ENCODE results near the gene EEFSEC.

Gene EEFSEC

DNA sequence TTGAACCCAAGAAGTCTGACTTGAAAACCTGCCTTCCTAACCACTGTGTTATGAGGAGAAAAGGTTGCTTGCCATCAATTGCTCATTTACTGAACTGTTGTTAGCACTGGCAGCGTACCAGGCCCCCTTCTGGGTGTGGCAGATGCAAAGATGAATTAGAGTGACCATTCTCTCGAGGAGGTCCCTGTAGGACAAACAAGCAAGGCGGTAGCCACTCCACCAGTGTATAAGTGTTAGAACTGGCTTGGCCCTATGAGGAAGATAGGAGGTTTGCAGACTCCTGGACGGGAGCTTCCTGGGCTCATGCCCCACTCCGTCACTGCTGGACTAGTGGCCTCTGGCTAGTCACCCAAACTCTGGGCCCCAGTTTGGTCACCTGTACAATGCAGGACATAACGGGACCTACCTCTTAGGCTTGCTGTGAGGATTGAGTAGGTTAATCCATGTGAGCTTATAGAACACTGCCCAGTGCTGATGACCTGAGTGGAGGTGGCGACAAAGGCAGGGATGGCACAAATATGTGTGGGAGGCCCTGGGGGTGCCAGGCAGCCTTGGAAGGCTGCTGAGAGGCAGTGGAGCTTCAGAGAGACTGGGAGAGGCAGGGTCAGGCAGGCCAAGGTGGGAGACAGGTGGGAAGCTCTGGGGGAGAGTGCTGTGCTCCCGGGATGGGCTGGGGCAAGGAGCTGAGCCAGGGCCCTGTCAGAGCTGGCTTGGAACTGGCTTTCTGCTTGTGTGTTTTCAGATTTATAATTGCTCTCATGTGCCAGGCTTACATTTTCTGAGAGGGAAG is 167.5 kb downstream of the EEFSEC start:
- DNase-seq = no peak

DNA sequence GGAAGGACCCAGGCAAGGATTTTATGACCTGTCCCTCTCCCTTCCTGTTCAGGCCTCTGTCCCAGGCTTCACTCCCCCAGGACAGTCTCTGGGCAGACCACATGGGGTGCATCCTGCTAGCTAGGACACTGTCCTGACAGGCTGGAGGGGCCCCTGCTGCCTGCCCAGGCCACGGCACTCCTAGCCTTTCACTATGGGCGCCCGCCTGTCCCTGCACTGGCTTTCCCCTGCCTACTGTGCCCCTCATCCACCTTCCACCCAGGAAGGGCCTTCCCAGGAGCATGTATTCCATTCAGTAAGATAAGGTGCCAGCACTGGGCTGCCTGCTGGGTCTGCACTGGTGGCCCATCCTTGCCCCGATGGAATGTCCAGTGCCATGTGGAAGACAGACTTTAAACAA is 168.1 kb downstream of the EEFSEC start:
- no peak for DNase-seq

DNA sequence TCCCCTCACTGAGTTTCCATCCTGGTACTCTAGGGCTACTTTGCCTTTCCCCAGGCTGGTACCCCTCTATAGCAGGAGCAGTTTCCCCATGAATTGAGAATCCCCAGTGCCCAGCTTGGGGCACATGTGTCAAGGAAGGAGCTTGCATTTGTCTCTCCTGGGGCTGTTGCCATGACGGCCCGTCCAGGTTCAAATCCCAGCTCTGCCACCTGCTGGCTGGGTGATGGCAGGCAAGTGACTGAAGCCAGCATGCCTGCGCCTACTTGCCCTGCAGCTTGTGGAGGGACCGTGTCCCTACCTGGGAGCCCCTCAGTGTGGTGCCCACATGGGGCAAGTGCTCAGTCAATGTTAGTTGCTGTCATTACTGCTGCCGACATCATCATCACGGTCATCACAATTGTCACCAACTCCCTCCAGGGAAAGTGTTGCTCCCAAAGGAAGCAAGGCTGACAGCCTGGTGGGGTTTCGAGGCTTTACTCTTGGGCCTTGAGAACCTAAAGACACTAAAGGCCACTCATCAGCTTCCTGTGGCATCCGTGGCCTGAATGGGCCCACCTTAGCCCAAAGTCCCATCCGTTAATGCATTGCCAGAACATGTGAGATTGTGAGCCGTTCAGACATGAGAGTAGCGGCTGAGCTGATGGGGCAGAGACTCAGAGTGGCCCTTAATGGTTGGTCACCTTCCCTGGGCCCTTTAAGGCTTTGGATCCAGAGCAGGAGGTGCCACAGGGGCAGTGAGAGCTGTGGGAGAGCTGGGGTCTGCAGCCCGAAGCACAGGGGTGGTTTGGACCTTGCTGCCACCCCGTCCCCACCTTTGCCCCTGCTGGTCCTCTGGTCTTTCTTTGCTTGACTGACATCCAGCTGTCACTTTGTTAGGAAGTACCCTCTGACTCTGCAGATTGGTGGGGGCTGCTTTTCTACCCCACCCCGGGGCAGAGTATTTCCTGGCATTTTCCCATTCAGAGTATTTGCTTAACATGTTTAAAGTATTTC is 169.0 kb downstream of the EEFSEC start:
- DNase-seq = peak; percentile 48 to 51

DNA sequence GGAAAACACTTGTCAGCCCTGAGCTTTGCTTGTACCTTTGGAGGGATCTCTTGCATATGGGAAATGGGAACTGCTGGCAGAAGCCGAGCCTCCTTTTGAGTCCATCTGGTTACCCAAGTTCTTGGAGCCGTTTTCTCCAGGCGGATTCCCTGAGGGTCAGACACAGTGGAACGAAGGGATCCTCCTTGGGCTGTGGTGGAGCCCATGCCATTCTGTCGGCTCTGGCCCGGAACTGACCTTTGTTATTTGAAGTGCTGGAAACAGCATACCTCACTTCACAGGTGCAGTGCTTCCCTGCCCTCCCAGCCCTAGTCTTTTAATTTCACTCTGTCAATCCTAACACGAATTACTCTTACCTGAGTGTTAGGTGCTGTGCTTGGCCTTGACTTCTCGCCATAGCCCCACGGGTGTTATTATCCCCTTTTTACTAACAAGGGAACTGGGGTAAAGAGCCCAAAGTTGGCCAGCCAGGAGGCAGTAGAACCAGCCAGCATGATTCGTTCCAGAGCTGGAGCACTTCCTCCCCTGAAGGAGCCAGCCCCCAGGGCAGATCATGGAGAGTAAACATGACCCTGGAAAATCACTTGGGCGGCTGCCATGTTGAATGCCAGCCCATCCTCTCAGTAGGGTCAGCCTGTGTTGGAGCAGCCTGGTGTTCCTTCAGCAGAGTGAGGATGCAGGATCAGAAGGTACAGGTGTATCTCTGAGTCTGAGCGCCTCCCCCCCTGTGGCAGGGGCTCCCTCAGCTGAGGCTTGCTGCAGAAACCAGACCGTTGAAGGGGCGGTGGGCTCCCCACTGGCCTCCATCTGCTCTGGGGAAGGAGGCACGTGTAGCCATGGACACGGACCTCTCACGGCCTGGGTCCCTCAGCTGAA is 170.2 kb downstream of the EEFSEC start:
- no peak for DNase-seq

DNA sequence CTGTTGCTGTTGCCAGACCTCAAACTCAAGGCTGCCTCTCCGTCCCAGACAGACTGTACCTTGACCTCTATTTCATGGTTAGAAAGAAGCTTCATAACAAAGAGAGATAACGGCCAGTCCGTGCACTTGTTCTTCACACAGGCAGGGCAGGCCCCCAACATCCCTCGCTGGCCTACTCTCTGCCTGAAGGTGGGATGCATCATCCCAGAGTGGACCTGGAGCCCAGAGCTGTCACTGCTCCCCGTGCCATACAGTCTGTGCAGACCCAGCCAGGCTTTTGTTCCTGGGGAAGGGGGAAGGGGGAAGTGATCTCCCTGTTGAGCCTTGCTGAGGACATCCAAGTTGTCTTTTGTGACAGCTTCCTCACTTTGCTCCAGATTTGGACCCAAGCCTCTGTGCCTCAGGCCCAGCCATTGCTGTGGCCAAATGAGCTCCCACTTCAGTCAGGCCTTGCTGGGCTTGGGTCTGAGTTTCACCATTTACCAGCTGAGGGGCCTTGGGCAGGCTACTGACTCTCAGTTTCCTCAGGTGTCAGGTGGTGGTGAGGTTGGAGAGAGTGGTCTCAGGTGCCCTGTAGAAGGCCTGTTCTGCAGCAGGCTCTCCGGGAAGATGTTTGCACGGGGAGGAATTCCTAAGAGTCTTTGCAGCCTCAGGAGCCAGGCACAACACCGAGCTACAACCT is 171.8 kb downstream of the EEFSEC start:
- no peak for DNase-seq

DNA sequence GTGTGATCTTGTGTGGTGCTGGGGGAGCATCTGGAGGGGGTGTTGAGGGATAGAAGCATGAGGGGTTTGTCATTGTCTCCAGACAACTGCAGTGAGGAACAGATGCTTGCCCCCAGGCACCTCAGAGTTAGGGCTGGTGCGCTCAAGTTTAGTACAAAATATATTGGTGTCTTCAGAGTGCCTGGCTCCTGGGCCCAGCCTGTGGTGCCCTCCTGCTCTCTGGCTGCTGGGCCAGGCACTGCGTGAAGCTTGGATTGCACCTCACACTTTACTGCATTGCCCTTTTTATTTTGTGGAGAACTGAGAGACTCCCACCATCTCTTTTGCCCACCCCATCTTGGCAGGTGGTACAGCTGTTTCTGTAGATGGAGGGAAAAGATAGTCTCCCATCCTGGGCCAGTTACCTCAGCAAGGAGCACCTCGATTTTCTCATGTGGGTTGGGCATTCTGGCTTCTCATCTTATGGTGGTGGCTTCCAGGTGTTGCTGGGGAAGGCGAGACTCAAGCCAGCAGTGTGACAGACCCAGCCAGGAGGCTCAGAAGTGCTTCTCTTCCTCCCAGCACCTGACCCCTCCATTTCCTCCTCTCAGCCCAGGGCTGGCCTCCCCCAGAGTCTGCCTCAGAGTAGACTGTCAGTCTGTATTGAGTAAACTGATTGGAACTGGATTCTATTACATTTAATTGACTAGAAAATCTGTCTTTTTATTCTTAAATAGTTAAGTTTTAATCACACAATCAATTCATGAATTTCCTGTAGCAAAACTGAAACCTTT is 173.0 kb downstream of the EEFSEC start:
- no peak for DNase-seq

DNA sequence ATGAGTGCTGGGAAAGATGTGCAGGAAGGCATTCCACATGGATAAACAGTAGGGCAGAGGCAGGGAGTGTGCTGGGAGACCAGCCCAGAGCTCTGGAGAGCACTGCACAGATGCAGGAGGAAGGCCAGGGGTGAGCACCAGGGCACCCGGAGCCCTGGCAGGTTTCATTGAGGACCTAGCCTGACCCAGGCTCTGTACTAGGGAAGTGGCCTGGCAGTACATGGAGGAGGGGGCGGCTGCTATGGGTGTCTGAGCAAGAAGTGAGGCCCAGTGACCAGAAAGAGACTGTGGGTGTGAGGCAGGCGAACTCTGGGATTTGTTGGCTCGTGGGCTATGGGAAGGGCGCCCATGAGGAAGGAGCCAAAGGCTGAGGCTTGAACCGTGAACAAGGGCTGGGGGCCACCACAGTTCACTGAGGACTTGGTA is 174.3 kb downstream of the EEFSEC start:
- no peak for DNase-seq

DNA sequence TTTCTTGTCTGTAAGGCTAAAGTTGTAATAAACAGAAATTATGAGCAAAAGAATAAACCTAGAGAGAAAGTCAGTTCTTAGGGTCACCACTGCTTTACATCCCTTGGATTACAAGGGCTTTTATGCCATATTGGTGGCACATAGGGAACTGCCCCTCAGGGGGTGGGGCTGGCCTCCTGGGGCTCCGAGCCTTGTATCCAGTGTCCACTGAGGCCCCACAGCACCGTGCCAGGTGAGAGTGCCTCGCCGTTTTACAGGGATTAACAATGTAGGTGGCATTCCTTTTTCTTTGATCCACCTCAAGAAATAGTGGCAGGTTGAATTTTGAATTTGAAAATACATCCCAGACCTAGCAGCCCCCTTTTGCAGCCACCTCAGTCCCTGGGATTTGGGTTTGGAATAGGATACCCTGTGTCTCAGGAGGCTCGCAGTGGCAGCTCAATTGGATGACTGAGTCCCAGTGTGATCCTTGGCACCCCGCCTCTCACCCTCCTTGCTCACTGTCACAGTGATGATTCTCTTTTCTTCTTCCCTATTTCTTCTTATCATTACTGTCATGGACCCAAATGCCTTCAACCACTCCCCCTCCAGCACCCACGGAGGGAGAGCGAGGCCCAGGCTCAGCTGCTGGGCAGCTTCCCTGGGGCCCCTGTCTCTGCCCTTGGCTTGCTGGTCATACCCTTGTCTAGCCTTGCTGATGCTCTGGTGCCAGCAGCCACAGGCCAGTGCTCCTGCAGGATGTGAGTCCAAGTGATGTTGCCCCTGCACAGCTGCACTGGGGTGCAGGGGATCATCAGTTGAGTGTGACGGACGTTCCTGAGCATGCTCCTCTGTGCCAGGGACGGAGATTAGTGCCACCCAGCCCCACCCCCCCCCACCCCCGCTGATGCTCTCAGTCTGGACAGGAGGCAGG is 175.5 kb downstream of the EEFSEC start:
- DNase-seq = no peak

DNA sequence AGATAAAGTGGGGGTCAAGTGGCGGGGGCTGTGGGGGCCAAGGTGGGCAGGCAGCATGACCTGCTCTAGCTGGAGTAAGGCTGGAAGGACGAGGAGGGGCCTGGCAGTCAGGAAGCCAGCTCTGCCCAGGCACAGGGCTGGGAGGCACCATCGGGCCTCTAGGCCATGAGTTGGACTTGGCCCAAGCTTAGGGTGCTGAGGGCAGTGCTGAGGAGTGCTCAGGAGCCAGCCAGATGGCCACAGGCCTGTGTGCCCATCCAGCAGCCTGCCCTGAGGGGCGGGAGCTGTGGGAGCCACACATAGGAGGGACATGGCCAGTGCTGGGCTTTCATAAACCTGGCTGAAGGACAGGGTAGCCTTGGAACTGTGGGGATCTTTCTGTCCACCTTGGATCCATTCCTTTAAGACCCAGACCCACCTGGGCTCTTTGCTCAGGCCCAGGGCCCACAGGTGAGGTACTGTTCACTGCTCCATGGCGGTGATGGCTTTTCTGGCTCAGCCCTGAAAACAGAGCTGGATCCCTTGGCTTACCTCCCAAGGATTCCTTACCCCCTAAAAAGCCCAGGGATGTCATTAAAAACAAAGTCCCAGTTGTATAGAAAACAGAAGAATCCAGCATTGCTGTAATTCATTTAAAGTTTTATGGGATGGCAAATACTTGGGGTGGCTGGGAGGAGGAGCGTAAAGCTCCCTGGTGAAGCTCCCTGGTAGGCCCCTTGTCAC is 176.4 kb downstream of the EEFSEC start:
- DNase-seq = no peak

DNA sequence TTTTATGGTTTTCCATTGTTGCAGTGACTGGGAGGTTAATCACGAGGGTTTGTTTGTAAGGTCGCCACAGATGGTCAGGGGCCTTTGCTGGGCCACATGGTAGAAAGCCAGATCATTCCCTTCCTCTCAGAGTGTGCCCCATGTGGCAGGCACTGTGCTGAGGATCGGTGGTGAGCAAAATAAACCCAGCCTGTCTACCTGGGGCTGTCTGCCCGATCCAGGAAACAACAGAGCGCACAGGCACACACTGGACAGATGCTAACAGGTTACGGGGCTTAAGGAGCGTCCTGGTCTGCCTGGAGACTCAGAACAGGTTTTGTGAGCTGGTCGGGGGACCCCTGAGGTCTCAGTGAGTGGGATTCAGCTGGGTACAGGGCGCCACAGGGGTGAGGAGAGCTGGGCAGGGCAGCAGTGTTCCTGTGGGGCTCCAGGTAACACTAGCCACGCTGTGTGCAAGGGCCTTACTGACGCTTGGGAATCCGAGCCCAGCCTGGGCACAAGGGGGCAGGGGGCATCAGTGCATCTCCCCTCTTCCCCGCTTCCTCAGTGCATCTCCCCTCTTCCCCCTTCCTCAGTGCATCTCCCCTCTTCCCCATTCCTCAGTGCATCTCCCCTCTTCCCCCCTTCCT is 177.0 kb downstream of the EEFSEC start:
- no peak for DNase-seq

DNA sequence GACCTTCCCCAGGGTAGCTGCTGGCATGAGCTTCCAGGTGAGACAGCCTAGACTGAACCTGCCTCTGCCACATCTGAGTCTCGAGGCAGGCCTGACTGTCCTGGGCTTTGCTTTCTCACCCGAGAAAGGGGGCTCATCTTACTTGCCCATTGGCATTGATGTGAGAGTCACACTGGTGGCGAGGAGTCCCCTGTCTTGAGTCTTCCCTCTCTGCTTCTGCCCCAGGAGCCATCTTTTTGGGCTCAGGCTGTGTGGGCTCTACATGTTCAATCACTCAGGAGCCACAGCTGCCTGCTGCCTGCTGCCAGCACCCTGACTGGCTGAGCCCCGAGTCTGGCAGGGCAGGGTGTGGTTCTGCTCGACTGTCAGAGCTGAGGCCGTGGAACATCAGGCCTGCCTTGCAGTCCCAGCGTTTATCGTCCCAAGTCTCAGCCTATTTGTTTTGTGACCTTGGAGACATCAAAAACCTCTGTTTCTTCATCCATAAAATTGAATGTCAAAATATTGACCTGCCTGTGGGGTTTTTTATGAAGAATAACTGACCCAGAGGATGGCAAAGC is 180.9 kb downstream of the EEFSEC start:
- no peak for DNase-seq

DNA sequence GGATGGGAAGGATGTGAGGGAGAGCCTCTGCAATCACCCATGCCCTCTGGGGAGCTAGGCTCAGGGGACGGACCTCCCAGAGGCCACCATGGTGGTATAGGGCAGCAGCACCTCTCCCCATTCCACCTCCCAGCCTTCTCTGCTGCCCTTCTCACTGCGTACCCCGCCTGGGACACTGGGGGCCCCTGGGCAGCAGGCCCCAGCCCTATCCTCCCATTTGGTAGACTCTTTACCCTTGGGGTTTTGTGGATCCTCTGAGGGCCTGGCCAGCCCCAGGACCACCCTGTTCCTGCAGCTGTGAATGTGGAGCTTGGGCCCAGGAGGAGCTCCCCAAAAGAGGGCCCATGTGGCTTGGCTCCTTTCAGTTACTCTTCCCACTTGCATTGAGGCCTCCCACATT is 181.5 kb downstream of the EEFSEC start:
- no peak for DNase-seq

DNA sequence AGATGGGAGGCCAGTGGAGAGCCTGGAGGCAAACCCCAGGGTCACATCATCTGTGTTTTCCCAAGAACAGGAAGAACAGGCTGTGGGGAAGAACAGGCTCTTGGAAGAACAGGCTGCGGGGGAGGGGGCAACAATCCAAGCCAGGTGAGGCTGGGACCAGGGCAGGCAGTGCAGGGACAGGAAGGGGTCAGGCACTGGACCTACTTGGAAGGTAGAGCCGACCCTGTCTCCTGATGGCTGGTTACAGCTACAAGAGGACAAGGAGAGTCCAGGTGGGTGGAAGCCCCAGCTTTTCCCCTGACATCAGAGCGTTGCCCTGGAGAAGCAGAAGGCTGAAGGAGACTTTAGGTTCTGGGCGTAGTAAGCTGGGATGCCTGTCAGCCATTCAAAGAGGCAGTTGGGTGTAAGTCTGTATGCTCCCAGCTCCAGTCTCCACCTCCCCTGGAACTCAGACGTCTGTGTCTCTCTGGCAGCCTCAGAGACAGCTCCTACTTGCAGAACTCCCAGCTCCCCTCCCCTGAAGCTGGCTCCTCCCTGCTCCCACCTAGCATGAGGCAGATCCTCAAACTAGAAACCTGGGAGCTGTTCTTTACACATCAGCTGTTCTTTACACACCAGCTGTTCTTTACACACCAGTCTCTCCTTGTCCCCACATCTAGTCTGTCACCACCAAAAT is 182.5 kb downstream of the EEFSEC start:
- no peak for DNase-seq

DNA sequence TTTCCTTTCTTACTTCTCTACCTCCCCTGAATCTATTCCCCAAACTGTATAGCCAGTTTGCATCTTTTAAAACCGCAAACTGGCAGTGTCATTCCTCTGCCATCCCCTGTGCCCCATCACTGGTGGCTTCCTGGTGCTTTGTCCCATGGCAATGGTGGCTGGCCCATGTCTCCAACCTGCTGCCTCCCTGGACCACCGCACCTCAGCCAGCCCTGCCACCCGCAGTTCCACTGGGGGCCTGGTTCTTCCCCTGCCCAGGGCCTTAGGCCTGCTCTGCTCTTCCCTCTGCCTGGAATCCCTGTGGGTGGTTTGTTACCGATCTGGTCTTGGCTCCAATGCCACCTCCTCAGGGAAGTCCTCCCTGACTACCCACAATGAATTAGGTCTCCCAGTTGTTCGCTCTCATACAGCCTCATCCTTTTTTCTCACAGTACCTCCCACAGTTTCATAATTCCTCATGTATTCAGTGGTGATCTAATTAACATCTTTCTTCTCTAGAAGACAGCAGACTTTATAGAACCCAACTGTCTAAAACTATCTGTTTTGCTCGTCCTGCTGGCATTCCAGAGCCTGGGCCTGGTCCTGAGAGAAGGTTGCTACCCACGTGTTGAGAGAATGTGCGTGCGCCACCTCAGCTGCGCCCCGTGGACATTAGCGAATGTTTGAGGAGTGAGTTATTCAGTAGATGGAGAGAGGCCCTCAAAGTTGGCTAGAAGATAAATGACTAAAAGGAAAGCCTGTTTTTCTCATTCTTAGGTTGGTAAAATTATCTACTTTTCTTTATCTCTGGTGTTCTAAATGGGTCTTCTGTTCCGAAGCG is 183.3 kb downstream of the EEFSEC start:
- no peak for DNase-seq

DNA sequence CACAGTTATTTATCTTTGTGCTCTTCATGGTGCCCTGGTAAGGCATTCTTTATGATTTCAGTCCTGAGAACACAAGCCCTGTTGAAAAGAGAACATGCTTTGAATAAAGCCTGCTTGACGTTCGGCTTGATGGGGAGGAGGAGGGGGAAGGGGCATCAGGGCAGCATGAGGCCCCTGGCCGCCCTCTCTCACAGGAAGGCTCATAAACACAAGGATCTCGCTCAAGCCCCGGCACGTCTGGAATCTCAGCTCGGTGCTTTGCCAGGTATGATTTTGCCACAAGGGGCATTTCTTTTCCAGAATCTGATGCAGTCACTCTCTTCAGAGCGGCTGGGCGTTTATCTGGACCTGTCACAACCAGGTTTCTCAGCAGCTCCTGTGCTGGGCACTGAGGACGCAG is 184.0 kb downstream of the EEFSEC start:
- no peak for DNase-seq

DNA sequence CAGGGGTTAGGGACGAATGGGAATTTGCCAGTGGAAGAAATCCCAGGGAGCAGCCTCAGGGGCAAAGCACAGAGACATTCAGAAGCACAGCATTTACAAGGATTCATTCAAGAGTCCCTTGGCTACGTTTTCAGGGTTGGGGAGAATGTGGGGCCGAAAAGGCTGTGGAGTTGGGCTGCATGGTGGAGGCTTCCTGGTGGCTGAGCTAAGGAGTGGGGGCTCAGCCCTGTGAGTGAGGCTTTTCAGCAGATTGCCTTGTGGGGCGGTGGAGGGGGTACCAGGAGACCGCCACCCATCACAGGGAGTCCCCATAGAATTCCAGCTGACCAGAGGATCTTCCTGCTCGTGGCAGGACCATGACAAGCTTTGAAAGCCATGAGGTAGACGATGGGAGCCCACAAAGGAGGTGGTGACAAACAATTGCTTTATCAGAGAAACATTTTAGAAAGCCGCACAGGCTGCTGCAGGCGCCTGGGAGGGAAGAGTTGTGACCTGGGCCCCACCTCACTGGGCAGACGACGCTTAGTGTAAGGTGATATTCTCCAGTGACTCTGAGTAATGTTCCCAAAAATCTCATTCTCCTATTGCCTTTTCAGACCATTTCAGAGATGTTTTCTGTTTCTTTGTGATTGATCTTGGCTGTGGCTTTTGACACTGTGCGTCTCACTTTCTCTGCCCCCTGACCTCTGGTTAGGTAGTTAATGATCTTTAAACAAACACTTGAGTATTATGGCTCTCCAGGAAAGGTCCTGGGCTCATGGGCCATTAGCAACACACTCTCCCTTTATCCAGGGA is 185.5 kb downstream of the EEFSEC start:
- DNase-seq = no peak
